H1 (cell line): Measurements from ENCODE around the gene NRL.

Source experiments
- CHD7 ChIP-seq: fragments of 300-600 bp; sonication (generic); IDR thresholded peaks from 2 replicates; pipeline ENCODE4 v1.7.1; 2012; ENCODE audit warnings: low read length, moderate library complexity, mild to moderate bottlenecking, inconsistent platforms; ENCODE audit not compliant: insufficient replicate concordance
- CTCF ChIP-seq, 3 experiments: IDR thresholded peaks; 1 replicate in 2 of 3; 2 replicates in 1 of 3; pipeline versions ENCODE4 v1.5.1 to v1.6.1; 2011; ENCODE audit warnings: low read length in 3 of 3, mild to moderate bottlenecking in 3 of 3, inconsistent platforms in 2 of 3, low read depth in 1 of 3, moderate library complexity in 1 of 3; ENCODE audit not compliant: insufficient read depth in 1 of 3; ENCODE audit errors: control extremely low read depth in 1 of 3
- EZH2 ChIP-seq: fragments of 200-600 bp; sonication (generic); IDR thresholded peaks from 2 replicates; pipeline ENCODE4 v1.7.1; 2012; ENCODE audit warnings: low read depth, mild to moderate bottlenecking, moderate library complexity, low read length, inconsistent platforms; ENCODE audit not compliant: severe bottlenecking
- MAFK ChIP-seq: IDR thresholded peaks from 2 replicates; pipeline ENCODE4 v1.6.1; 2012; ENCODE audit warnings: low read depth, mild to moderate bottlenecking, improper control_type of control experiment, low read length
- POLR2A ChIP-seq, 2 experiments: IDR thresholded peaks; 1 replicate in 1 of 2; 2 replicates in 1 of 2; pipeline ENCODE4 v1.6.1; 2011; ENCODE audit warnings: low read depth in 2 of 2, low read length in 2 of 2, mild to moderate bottlenecking in 2 of 2; ENCODE audit errors: control extremely low read depth in 1 of 2
- POLR2AphosphoS5 ChIP-seq: IDR thresholded peaks from 2 replicates; pipeline ENCODE4 v1.6.1; 2011; ENCODE audit warnings: low read depth, low read length
- RAD21 ChIP-seq, 2 experiments: IDR thresholded peaks in 1 of 2; conservative IDR thresholded peaks in 1 of 2; 2 replicates each; pipeline ENCODE4 v1.6.1; 2011; ENCODE audit warnings: low read depth in 2 of 2, low read length in 2 of 2, improper control_type of control experiment in 1 of 2, inconsistent platforms in 1 of 2, mild to moderate bottlenecking in 1 of 2, moderate library complexity in 1 of 2
- RFX5 ChIP-seq: IDR thresholded peaks from 2 replicates; pipeline ENCODE4 v1.6.1; 2011; ENCODE audit warnings: low read depth, low read length, improper control_type of control experiment, borderline replicate concordance
- TAF1 ChIP-seq: IDR thresholded peaks from 2 replicates; pipeline ENCODE4 v1.6.1; 2011; ENCODE audit warnings: mild to moderate bottlenecking, low read depth, low read length
- ZNF274 ChIP-seq: IDR thresholded peaks from 2 replicates; pipeline ENCODE4 v1.7.0; 2012; ENCODE audit warnings: low read length, borderline replicate concordance; ENCODE audit errors: extremely low read depth
- TF ChIP-seq, protein P1 (sequence below): IDR thresholded peaks from 2 replicates; pipeline ENCODE4 v1.6.1; 2011; ENCODE audit warnings: low read depth, mild to moderate bottlenecking, low read length; ENCODE audit not compliant: insufficient read depth

- TF ChIP-seq POLR2A (IDR thresholded peaks at IDR 0.05; ENCODE audit: control extremely low read depth in 1 of 2, low read depth in 2 of 2, low read length in 2 of 2) (no peak), CHD7 (no peak), ZNF274 (no peak), RFX5 (no peak), EZH2 (no peak), POLR2AphosphoS5 (no peak), MAFK (no peak), CTCF (IDR thresholded peaks at IDR 0.05; ENCODE audit: control extremely low read depth in 1 of 3, insufficient read depth in 1 of 3, low read depth in 1 of 3, low read length in 3 of 3) (no peak), TAF1 (no peak), RAD21 (IDR thresholded peaks at IDR 0.05 in 1 of 2, conservative IDR thresholded peaks at IDR 0.05 in 1 of 2; ENCODE audit: low read depth in 2 of 2, low read length in 2 of 2) (no peak)
- TF ChIP-seq, protein P1, sequence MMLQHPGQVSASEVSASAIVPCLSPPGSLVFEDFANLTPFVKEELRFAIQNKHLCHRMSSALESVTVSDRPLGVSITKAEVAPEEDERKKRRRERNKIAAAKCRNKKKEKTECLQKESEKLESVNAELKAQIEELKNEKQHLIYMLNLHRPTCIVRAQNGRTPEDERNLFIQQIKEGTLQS: no peak
Observed at GRCh38 chr14:24138396-24139271, 23.9 kb upstream of the NRL start.
